ENCODE measurements around the gene RBMY1E.
"Not testable (repeated sequence)": the region's sequence is repeated elsewhere in the genome, so short reads cannot be mapped to it uniquely, and the experiment has no call there.

The RBMY1E gene

GRCh38 chrY:21917932-21918331, at the start of gene RBMY1E:
RBMY1E (minus strand) TSS chrY:21918032; CDS start chrY:21916054, 1,978 bp downstream.
- not testable (repeated sequence) for DNase-seq

GRCh38 chrY:21894426-21894825, 23.4 kb downstream of the RBMY1E start, which contains the start of gene RBMY1D:
RBMY1D (minus strand) TSS chrY:21894526; CDS start chrY:21892513, 2,013 bp downstream.
- not testable (repeated sequence) for DNase-seq

- DNase-seq: not testable (repeated sequence)
Observed at GRCh38 chrY:21869407-21870076, 48.3 kb downstream of the RBMY1E start.

Data from C1 segment of cervical spinal cord (tissue), 14 donors.